HG03378 (cell line): ENCODE data around the gene TRDMT1.

Experiments used
- ATAC-seq: cut with Tn5 transposase; IDR thresholded peaks from one replicate; pipeline ENCODE4 v1.9.1; 2021; ENCODE audit warnings: mild to moderate bottlenecking, moderate library complexity; ENCODE audit not compliant: unreplicated experiment

TRDMT1 gene

DNA sequence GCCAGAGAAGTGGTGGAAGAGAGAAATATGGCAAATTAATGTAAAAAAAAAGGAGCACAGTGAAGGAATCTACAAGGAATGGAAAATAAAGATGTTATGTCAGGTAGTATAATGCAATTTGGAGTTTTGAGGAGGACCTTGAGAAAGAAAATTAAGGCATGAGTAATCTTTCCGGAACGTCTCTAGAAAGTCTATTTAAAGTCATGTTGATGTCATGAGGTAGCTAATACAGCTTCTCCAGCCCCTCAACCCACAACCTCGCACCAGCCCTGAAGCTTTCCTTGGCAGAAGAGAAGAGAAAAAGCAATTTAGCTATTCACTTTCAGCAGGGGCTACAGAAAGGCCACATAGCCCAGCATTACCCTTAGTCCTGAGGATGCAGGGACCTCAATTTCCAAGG is 22.5 kb downstream of the TRDMT1 start:
- no peak for ATAC-seq

DNA sequence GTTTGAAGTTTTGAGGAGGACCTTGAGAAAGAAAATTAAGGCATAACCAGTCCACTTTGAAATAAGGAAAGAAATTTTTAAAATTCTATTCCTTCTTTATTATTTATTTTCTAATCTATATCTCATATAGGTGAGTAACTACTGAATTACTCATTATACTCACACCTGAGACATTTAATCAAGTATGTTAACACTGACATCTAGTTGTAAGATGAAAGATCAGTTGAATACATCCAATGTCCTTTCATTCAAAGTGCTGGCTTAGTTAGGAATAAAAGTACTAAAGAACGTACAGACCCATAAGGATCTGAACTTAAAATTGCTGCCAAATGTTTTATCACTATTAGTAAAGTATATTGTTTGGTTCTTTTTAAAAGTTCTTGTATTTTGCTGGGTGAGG is 23.5 kb downstream of the TRDMT1 start:
- no peak for ATAC-seq

DNA sequence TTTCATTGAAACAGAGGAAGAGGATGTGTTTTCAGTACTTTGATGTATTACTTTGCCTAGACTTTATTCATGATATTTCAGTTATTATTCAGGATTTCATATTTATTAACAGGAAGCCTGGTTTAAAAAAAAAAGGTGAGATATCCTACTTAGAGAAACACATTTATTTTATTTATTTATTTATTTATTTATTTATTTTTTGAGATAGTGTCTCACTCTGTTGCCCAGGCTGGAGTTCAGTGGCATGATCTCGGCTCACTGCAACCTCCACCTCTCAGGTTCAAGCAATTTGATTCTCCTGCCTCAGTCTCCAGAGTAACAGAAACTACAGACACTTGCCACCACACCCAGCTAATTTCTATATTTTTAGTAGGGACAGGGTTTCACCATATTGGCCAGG is 24.5 kb downstream of the TRDMT1 start:
- ATAC-seq = no peak

DNA sequence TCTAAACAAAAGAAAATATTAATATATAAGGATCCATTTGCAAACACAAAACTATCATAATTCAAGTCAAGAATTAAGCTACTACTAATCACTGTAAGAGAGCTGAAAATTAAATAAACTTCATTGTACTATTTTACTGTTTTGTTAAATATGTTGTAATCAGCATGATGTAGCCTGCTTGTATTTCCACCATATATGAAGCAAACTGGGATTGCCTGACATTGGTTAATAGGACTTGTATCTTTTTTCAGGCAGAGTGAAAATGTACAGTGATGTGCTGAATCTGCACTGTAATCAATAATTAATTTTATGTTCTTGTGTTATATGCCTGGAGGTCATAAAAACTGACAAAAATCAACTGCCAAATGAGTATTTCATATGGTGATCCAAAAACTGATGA is 25.4 kb downstream of the TRDMT1 start:
- ATAC-seq = no peak

DNA sequence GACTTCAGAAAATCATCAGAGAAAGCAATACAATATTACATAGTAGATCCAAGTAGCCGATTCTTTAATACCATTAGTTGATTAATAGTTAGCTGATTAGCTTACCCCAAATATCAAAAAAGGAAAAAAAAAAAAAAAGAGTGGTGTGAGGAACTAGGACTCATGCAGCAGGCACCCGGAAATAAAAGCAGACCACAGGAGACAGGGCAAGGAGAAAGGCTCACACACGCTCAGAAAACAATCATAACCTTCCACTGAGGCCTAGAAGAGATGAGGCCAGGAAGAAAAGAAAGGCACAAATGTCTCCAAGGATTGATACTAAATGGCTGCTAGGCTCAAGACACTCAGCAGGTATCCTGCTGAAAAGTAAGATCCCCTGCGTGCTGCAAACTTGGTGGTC is 25.9 kb downstream of the TRDMT1 start:
- ATAC-seq = no peak

DNA sequence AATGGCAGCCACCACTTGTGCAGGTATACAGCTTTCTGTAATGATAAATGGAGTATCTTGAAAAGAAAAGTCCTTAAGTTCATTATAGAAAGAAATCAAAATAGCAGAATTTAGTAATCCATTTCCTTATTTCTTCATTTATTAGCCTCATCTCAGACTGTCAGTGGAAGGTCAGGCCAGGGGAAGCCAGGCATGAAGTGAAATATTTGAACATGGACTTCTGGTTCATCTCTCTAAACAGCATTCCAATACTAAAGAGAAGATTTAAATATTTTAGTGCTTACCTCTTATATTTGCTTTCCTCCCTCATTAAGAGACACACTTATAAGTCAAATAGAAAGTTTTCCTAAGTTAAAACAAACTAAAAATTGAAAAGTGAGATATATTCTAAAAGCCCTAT is 26.8 kb downstream of the TRDMT1 start:
- ATAC-seq = no peak

DNA sequence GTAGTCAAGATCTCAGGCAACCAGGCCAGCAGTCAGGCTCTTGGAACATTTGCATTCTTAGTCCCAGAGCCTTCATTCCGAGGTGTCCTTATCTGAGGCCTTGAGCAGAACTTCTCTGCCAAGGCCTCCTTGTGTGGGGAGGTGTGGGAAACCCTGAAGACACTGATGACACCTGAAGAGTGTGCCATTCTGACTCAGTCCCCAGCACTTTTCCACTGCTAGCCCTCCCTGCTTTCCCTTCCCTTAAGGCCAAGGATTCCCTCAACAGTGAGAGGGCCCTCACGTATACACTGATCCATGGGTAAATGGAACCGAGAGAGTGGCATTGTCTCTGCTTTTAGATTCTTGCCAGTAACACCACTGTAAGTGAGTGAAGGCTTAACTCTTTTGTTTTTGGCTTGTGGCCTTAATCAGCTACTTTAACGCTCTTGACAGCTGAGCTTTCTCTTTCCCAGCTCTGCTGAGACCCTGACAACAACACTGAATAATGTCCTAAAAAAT is 30.3 kb downstream of the TRDMT1 start:
- ATAC-seq = no peak

DNA sequence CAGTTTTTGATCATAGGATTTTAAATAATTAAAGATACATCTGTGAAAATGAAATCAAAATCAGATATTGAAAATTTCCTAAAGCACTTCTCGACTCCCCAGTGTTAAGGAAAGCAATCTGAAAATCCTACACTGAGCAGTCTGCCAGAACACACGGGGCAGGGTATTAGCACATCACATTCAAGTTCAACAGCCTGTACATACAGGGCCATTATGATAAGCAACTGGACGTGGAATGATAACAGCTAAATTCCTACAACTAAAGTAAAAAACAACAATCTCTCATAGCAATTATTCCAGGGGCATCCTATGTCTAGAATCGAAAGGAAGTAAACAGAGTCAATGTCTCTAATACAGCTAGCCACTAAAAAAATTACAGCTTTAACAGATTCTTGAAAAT is 31.7 kb downstream of the TRDMT1 start:
- ATAC-seq = no peak

DNA sequence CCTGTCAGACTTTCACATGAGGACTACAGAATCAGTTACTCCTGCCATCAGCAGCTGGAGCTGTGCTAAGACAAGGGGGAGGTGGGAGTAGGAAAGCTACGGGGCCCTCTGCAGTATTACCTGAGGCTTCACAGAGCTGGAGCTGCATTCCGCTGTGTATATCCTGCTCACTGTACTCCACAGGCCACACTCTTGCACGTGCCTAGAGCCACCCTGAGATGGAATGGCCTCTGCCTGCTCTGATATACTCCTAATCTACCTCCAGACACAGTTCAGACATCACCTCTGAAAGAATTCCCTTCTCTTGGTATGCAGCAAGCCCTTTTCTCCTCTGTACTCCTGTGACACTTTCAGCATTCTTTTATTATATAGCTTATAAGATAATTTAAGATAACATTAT is 34.8 kb downstream of the TRDMT1 start:
- ATAC-seq = no peak

DNA sequence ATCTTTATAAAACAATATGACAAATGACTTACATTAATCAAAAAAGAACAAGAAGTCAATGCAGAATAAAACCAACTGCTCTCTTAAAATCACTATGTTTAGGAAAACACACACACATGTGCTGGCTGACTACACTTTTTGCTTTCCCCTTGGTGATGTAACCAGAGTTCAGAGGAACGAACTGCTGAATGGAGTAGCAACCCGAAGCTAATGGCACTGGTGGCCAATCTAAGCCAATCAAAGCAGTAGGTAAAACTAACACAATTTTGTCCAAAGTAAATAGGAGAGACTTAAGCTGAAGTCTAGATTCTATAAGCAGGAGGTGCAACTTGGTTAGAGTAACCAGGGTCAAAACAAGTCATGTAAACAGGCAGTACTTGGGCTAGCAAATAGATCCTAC is 38.6 kb downstream of the TRDMT1 start:
- ATAC-seq = no peak

DNA sequence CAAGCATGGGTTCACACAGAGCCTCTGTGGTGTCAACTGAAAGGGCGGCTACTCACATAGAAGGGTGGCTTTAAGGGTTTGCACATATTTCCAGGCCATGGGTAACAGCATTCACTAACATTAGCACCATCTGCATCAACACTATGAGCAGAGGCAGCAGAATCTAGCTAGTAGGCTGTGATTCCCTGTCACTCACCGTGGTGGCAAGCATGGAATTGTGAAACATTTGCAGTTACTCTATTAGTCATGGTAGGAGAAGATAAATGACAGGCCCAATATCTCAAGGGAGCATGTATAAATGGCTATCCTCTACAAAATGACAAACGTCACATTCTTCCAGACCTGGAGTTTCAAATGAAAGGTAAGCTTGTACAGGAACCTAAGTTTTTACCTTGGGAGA is 39.7 kb downstream of the TRDMT1 start:
- ATAC-seq = no peak

DNA sequence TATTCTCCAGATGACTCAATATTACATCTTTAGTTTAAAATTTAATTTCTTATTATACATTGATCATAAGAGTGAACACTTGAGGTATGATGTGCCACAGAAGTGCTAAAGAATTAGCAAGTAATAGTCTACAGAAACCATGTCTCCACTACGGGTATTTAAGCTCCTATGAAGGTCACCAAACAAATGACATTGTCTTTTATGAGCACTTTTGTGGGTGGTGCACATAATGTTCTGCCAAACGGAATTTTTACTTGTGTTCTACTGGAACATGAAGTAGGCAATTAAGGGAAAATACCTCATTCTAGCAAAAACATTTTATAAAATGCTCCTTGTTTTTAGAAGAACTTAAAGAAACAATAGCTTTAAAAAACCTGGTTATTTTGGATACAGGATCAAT is 44.4 kb downstream of the TRDMT1 start:
- no peak for ATAC-seq

DNA sequence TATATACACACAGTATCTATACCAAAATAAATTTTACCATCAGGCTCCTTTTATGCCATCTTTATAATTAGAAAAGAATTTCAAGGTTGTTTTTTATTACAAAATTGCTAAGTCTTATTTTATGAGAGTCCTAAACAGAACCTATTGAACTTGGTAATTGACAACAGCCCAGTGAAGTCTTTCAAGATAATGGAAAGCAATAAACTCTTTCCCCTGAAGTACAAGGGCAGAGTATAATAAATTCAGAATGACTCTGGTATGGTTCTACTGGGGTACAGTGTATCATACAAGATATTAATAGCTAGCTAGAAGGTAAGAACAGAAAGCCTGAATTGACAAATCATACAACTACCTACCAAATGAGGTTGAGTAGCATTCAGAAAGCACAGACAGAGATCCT is 45.6 kb downstream of the TRDMT1 start:
- no peak for ATAC-seq

DNA sequence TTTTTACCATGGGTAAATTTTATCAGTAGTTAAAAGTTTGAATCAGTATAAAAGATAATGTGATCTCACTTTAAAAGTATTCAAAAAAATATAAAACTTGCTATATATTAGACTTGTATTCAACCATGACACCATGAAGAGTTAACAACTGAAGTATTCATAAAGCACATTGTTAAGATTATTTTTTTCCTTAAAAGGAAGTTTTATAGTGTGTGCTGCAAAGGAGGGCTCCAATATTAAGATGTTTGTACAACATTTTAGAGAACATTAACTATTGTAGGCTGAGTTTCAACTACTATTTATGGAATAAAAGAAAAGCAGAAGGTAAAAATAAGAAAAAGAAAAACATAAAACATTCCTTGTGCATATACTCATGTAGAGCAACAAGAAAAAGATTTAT is 47.4 kb downstream of the TRDMT1 start:
- no peak for ATAC-seq

DNA sequence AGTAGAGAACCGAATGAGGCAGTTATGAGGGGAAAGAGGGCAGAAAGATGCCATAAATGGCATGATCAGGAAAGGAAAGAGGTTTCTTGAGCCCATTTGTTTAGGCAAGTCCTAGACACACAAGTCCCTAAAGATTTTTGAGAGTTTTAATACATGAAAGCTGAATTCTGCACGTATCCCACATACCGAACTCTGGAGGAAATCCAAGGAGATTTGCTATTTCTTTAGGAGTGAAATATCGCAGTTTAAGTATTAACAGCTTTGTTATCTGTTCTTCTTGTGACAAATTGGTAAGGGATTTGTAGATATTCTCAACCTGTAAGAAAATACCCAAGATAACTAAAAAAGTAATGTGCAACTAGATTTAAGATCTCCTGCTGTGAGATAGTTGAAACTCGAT is 48.2 kb downstream of the TRDMT1 start:
- no peak for ATAC-seq

DNA sequence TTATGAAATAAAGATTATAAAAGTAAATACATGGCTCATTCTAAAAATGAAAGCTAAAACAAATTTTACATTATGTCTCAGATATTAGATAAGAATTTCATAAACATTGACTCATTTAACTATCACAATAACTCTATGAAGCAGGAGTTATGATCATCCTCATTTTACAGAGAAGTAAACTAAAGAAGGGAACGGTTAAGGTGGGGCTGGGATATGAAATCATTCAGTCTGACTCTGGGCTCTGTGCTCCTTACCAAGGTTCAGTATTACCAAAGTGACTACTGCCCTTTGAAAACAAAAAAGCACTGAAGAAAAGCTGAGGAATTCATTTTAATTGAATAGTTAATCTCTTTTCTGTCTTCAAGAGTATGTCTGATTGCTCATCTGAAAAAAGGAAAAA is 49.8 kb downstream of the TRDMT1 start:
- ATAC-seq = no peak

DNA sequence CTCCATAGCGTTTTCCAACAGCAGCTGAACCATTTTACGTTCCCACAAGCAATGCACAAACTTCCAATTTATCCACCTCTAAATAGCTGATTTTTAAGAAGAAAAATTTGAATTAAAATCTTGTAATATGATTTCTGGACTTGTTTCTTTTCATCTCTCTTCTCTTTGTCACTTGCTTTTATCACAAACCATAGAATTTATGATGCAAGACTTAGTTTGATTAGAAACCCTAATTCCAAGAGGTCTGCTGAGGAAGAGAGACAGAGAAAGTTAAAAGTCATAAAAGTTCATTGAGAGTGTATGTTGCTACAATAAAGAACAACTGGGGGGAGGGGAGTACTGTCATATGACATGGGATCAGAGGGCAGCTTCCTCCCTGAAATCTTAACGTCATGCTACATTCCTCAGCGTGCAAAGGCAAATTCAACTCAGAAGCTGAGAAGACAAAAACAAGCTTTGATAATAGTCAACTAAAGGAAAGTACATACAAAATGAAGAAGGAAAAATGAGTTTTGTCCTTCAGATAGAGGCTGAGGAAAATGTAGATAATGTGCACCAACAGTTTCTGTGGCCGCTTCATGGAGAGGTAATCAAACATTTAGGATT is 53.5 kb downstream of the TRDMT1 start:
- no peak for ATAC-seq

DNA sequence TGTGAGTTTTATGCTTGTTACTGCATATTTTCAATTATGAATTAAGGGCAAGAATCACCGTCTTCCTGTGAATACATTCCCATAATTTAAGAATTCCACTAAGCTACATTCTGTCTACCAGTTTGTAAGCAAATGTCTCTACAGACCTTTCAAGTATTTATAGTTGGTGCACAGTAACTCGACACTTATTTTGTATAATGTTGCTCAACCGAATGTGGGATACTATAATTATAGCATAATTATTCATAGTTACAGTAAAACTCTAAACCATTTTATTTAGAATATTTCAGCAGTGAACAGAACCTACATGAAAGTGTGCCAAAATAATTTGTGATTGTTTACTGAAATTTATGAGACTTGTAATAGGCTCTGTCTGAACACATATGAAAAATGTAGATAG is 54.6 kb downstream of the TRDMT1 start:
- no peak for ATAC-seq

DNA sequence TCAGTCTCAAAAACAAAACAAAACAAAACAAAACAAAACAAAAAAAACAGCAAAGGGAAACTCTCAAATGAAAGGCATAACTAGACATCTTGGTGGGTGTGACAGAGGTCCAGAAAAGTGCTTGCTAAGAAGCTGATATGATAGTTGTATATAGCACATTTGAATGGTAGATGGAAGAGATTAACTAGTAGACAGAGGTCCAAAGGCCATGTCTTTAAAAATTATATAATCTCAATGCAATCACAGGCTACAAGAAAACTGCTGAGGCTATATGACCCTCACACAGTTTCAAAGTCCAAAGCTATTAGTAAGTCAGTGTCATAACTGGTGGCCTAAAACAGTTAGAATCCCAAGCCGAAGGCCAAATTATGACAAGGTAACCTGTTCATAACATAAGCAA is 56.2 kb downstream of the TRDMT1 start:
- ATAC-seq = no peak

DNA sequence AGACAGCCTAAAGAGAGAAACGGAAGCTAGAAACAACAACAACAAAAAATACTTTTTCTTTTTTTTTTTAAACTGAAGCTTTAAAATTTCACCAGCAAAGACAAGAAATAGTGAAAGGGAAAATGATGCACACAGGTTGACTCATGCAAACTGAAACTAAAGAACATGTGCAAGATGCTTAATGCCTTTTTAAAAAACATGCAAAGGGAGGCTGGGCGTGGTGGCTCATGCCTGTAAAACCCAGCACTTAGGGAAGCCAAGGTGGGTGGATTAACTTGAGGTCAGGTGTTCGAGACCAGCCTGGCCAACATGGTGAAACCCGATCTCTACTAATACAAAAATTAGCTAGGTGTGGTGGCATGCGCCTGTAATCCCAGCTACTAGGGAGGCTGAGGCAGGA is 56.7 kb downstream of the TRDMT1 start:
- no peak for ATAC-seq

DNA sequence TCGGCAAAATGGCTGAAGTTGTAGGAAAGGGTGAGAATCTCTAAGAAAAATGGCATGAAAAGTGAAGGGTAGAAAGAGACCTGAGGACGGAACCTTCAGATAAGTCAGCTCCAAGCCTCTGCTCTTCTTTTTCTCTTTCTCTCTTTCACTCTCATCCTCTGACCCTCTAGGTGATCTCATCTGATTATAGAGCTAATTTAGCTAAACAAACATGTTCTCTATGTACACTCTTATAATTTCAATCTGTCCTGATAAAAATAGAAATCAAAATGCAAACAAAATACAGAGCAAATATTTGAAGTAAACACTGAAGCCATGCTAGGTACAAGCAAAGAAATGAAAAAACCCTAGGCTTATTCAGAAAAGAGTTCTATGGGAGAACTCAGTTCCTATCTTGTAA is 57.4 kb downstream of the TRDMT1 start:
- no peak for ATAC-seq

DNA sequence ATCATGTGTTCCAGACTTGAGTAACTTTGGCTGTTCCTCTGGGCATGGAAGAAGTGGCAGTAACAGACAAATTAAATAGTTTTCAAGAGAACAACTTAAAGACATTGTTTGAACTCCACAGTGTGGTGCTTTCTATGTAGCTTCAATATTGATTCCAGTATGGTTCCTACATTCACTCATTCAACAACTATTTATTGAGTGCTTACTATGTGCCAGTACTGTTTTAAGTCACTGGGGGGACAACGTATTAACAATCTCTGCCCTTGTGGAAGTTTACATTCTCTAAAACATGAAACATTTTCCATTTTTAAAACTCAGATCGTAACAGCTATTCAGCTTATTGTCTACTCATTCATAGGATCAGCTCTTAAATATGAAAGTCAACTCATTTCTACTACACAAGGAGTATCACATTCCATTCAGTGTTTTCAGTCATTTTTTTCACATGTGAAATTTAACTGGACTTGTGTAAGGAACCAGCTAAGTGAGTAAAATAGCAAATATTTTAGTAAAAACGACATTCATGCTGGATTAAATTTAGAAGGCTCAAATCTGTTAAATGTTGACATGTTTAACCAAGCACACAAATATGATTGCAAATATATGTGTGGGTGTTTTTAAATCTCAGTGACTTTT is 58.3 kb downstream of the TRDMT1 start:
- no peak for ATAC-seq
